CD4-positive, CD25-positive, alpha-beta regulatory T cell (primary cell): Measurements from ENCODE around the gene POLDIP3. TPM values are rescaled to one million over a fixed set of nuclear protein-coding genes. Genes with fewer than 3 reads are reported as not detected.
"Not testable (repeated sequence)": the region's sequence is repeated elsewhere in the genome, so short reads cannot be mapped to it uniquely, and the experiment has no call there.

Source experiments
- ATAC-seq, 2 donors: fragments of 150-1000 bp; cut with Tn5 transposase; one replicate each; pipeline ENCODE4 v1.10.0; 2021; ENCODE audit warnings: low read depth in 2 of 2, moderate number of reproducible peaks in 2 of 2, moderate library complexity in 1 of 2
- DNase-seq, 3 donors: peaks; one replicate each; pipeline versions ENCODE4 v3.0.0 to v3.0.0-alpha.2; 2012 to 2022; ENCODE audit warnings: mixed read lengths in 1 of 3
- H3K27ac ChIP-seq: one replicate; pipeline ENCODE4 v1.7.0; 2013; ENCODE audit warnings: mild to moderate bottlenecking, low read length; ENCODE audit not compliant: insufficient read depth, poor library complexity, severe bottlenecking
- H3K27me3 ChIP-seq: one replicate; pipeline ENCODE4 v1.7.0; 2013; ENCODE audit warnings: low read length; ENCODE audit not compliant: control insufficient read depth, insufficient read depth
- H3K36me3 ChIP-seq: one replicate; pipeline ENCODE4 v1.7.0; 2013; ENCODE audit warnings: mild to moderate bottlenecking, low read length, moderate library complexity; ENCODE audit not compliant: control insufficient read depth, insufficient read depth
- H3K4me1 ChIP-seq: 2 replicates; pipeline ENCODE4 v1.7.0; 2013; ENCODE audit warnings: mild to moderate bottlenecking, low read length; ENCODE audit not compliant: insufficient read depth, control insufficient read depth, poor library complexity, severe bottlenecking
- H3K4me3 ChIP-seq: one replicate; pipeline ENCODE4 v1.7.0; 2013; ENCODE audit warnings: low read depth, mild to moderate bottlenecking, low read length, moderate library complexity
- H3K9me3 ChIP-seq, 2 experiments: 1 replicate in 1 of 2; 2 replicates in 1 of 2; pipeline ENCODE4 v1.7.0; 2013; ENCODE audit warnings: low read length in 2 of 2, mild to moderate bottlenecking in 1 of 2, moderate library complexity in 1 of 2; ENCODE audit not compliant: control insufficient read depth in 2 of 2
- H3K27ac Mint-ChIP-seq, 3 donors: one replicate each; pipeline ENCODE4 v1.8.0; 2020 to 2022; ENCODE audit warnings: mild to moderate bottlenecking in 3 of 3, mixed read lengths in 3 of 3, moderate library complexity in 2 of 3
- H3K27me3 Mint-ChIP-seq: one replicate; pipeline ENCODE4 v1.8.0; 2022; ENCODE audit warnings: mild to moderate bottlenecking, mixed read lengths
- H3K36me3 Mint-ChIP-seq: one replicate; pipeline ENCODE4 v1.8.0; 2020; ENCODE audit warnings: mixed read lengths
- H3K4me1 Mint-ChIP-seq, 4 donors: one replicate each; pipeline ENCODE4 v1.8.0; 2020 to 2022; ENCODE audit warnings: mixed read lengths in 4 of 4, mild to moderate bottlenecking in 1 of 4
- H3K4me3 Mint-ChIP-seq, 4 donors: one replicate each; pipeline ENCODE4 v1.8.0; 2020 to 2022; ENCODE audit warnings: mild to moderate bottlenecking in 4 of 4, mixed read lengths in 4 of 4, moderate library complexity in 3 of 4
- H3K9me3 Mint-ChIP-seq, 7 donors: one replicate each; pipeline ENCODE4 v1.8.0; 2020 to 2022; ENCODE audit warnings: mixed read lengths in 7 of 7, mild to moderate bottlenecking in 3 of 7, moderate library complexity in 2 of 7
- polyA plus RNA-seq, 4 donors: library from polyadenylated mRNA; unstranded; fragments of 300-500 nt; fragmentation: Illumina TruSeq; gene quantifications; one replicate each; pipeline ENCODE4 v1.2.3, GENCODE V29; 2021
- total RNA-seq: library from RNA; stranded (reverse); gene quantifications from one replicate; pipeline ENCODE4 v1.2.3, GENCODE V29; 2022

The POLDIP3 gene
- total and polyA plus RNA-seq, 5 donors from 2014 or later, result 63.7 to 81.0 (median 73.0) TPM

DNA sequence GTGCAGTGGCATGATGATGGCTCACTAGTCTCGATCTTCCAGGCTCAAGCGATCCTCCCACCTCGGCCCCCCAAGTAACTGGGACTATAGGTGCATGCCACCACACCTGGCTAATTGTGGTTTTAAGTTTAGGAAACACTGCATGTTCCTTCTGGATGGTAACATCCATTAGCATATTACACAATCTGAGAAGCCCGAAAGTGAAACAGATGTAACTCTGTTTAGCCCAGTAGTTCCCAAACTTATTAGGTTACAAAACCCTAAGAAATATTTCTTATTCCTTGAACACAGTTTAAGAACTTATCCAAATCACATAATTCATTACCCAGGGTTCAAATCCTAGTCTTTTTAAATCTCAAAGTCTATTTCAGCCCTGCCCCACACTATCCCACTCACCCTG lies 28.3 kb downstream of the POLDIP3 start:
- H3K36me3 Mint-ChIP-seq, result peaks cover 10% of the 10 kb centered on the region
- no peak for ATAC-seq
- H3K9me3 ChIP-seq, result no peaks in the 10 kb centered on the region

DNA sequence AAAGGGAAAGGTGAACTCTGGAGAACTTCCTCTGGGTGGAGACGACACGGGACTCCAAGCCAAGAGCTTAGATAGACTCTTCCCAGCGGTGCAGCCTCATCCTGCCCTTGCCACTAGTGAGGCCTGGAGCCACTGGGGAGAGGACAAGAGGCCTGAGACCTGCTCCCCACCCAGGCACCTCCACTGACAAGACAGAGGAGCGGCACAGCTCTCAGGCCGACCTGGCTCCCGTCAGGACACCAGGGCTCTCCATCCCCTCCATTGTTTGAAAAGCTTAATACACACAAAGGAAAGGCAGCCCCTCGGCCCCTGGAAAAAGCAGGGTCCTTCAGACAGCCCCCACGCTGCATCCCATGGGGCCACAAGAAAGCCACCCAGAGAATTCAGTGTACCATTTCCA lies 29.6 kb downstream of the POLDIP3 start:
- no peaks in the 10 kb centered on the region for H3K9me3 Mint-ChIP-seq
- H3K4me1 ChIP-seq, result peaks cover 11% of the 10 kb centered on the region
- no peak overlapping the region for H3K27ac Mint-ChIP-seq
- no peaks in the 10 kb centered on the region for H3K27me3 ChIP-seq
- H3K4me3 ChIP-seq, result no peak overlapping the region
- peak overlapping the region in 1 of 4 donors; percentile 15 for H3K4me3 Mint-ChIP-seq
- H3K9me3 ChIP-seq, result no peaks in the 10 kb centered on the region
- no peak overlapping the region for H3K27ac ChIP-seq
- ATAC-seq, result no peak
- peaks cover 8 to 17% (median 12%) of the 10 kb centered on the region in 4 donors for H3K4me1 Mint-ChIP-seq
- H3K27me3 Mint-ChIP-seq, result no peaks in the 10 kb centered on the region
- no peak for DNase-seq
- H3K36me3 ChIP-seq, result peaks cover 58% of the 10 kb centered on the region
- peaks cover 10% of the 10 kb centered on the region for H3K36me3 Mint-ChIP-seq

More for the DNA sequence above, 28.3 kb downstream of the POLDIP3 start:
- H3K4me3 ChIP-seq, result no peak overlapping the region
- H3K36me3 ChIP-seq, result peaks cover 68% of the 10 kb centered on the region
- H3K9me3 Mint-ChIP-seq, result no peaks in the 10 kb centered on the region
- H3K27me3 ChIP-seq, result no peaks in the 10 kb centered on the region
- DNase-seq, result no peak
- H3K4me3 Mint-ChIP-seq, result no peak overlapping the region
- peaks cover 4 to 11% (median 7%) of the 10 kb centered on the region in 4 donors for H3K4me1 Mint-ChIP-seq
- H3K27ac Mint-ChIP-seq, result peak overlapping the region in 1 of 3 donors; percentile 17
- H3K4me1 ChIP-seq, result peaks cover 6% of the 10 kb centered on the region
- no peak overlapping the region for H3K27ac ChIP-seq
- H3K27me3 Mint-ChIP-seq, result no peaks in the 10 kb centered on the region

DNA sequence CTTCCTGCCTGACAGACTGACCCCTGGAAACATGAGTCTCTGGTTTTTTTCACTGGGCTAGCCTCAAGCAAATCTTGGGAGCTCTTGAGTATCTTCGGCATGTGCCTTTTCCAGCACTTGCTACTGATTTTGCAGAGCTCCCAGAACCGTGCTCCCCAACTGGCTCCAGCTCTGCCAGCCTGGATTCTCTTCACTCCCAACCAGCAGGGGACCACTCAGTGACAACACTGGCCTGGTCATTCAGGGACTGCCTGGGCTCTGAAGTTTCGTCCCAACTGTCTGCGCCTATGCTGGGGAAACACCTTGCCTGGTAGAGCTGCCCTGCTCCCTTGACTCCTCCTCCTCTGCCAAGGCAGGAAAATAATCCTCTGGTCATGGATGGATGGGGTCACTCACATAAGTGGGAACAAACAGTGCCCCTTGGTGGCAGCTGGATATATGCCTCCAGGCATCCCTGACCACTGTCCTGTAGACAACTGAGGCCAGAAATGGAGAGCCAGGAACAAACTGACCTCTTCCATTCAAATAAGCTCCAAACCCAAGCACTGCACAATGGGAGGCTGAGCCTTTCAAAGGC lies 30.2 kb downstream of the POLDIP3 start:
- H3K27me3 Mint-ChIP-seq, result no peaks in the 10 kb centered on the region
- ATAC-seq (no peak), DNase-seq (no peak)
- Histone ChIP-seq H3K36me3 (peaks cover 56% of the 10 kb centered on the region), H3K4me1 (peaks cover 11% of the 10 kb centered on the region), H3K4me3 (no peak overlapping the region), H3K27ac (no peak overlapping the region), H3K9me3 (no peaks in the 10 kb centered on the region), H3K27me3 (no peaks in the 10 kb centered on the region)
- no peak overlapping the region for H3K27ac Mint-ChIP-seq
- H3K4me3 Mint-ChIP-seq, result peak overlapping the region in 2 of 4 donors; percentile 3 to 15
- H3K4me1 Mint-ChIP-seq, result peaks cover 8 to 17% (median 12%) of the 10 kb centered on the region in 4 donors
- peaks cover 10% of the 10 kb centered on the region for H3K36me3 Mint-ChIP-seq
- H3K9me3 Mint-ChIP-seq, result no peaks in the 10 kb centered on the region

DNA sequence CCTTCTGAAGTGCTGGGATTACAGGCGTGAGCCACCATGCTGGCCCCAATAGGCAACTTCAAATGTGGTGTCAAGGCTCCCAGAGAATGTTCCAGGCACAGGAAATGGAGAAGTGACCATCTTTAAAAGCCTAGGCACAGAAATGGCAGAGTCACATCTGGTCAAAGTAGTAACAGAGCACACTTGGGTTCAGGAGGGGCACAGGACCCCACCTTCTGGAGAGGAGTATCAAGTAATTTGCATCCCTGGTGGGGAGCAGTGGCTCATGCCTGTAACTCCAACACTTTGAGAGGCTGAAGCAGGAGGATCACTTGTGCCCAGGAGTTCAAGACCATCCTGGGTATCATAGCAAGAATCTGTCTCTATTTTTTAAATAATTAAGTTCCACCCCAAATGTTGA lies 31.7 kb downstream of the POLDIP3 start:
- Histone ChIP-seq H3K27me3 (no peaks in the 10 kb centered on the region), H3K4me1 (peaks cover 11% of the 10 kb centered on the region), H3K27ac (no peak overlapping the region), H3K36me3 (peaks cover 51% of the 10 kb centered on the region), H3K9me3 (no peaks in the 10 kb centered on the region), H3K4me3 (no peak overlapping the region)
- Mint-ChIP-seq H3K4me1 (peaks cover 8 to 17% (median 12%) of the 10 kb centered on the region in 4 donors), H3K36me3 (peaks cover 10% of the 10 kb centered on the region), H3K9me3 (no peaks in the 10 kb centered on the region), H3K27me3 (no peaks in the 10 kb centered on the region), H3K4me3 (peak overlapping the region; percentile 88 to 95 (median 91)), H3K27ac (peak overlapping the region in 1 of 3 donors; percentile 87)
- DNase-seq (no peak), ATAC-seq (no peak)

DNA sequence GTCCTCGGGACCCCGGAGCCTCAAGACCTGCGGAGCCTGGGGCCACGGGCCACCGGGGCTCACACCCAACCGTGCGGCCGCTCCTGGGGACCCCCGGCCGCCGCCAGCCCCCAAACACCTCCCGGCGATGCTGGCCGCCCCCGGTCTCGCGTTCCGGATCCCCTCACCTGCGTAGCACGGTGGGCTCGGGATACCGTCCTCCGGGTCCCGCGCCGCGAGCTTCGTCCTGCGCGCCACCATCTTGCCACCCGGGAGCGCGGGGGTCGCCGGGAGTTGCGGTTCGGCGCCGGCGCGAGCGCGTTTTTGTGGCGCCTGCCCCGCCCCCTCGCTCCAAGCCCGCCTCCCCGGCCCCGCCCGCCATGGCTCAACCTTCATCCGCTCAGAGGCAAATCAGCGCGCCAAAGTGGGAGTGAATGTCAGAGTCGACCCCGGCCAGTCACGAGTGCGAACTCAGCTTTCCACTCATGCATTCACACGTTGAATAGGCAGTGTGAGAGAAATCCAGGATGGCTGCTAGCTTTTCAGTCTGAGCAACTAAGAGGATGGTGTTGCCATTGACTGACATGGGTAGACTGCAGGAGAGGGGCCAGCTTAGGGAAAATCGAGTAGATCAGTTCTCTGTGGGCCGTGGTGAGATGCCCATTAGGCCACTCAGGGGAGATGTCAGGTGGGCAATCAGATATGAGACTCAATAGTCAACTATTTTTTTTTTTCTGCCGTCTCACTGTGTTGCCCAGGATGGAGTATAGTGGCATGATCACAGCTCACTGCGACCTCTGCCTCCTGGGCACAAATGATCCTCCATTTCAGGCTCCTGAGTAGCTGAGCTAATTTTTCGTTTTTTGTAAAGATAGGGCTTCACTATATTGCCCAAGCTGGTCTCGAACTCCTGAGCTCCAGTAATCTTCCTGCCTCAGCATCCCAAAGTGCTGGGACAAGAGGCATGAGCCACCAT lies 32.6 kb downstream of the POLDIP3 start:
- Mint-ChIP-seq H3K4me1 (peaks cover 8 to 17% (median 12%) of the 10 kb centered on the region in 4 donors), H3K4me3 (peak overlapping the region; percentile 93 to 96 (median 95)), H3K27ac (peak overlapping the region; percentile 56 to 89 (median 81)), H3K9me3 (no peaks in the 10 kb centered on the region), H3K27me3 (no peaks in the 10 kb centered on the region), H3K36me3 (peaks cover 5% of the 10 kb centered on the region)
- Histone ChIP-seq H3K9me3 (no peaks in the 10 kb centered on the region), H3K4me3 (peak overlapping the region; percentile 70), H3K27me3 (no peaks in the 10 kb centered on the region), H3K4me1 (peaks cover 11% of the 10 kb centered on the region), H3K27ac (peak overlapping the region; percentile 51), H3K36me3 (peaks cover 50% of the 10 kb centered on the region)
- peak; percentile 75 to 89 (median 81) for DNase-seq
- ATAC-seq, result peak; percentile 89

DNA sequence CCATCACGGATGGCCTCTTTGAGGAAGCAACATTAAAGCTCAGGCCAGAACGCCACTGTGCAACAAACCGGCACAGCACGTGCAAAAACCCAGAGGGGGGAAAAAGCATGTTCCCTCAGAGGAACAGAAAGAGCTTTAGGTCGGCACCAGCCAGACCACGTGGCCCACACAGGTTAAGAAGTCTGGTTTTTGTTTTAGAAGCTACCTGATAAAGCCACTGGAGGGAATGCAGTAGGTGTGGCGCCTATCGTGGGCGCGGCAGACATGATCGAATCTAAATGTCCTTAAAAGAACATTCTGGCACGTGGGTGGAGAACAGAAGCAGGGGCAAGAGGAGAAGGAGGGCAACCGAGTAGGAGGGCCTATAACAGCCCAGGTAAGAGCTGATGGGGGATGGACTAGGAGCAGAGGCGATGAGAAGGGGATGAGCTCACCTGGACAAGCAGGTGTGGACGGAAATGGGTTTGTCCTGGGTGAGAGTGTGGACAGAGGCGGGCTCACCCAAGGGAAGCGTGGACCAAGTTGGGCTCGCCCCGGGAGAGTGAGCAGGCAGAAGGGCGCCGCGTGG lies 33.4 kb downstream of the POLDIP3 start:
- ATAC-seq, result peak in 1 of 2 donors; percentile 10
- not testable (repeated sequence) for H3K9me3 ChIP-seq, H3K27me3 ChIP-seq, H3K9me3 Mint-ChIP-seq, H3K27me3 Mint-ChIP-seq, DNase-seq, H3K36me3 Mint-ChIP-seq
- peaks cover 45% of the 10 kb centered on the region for H3K36me3 ChIP-seq
- peaks cover 8 to 17% (median 12%) of the 10 kb centered on the region in 4 donors for H3K4me1 Mint-ChIP-seq
- H3K27ac Mint-ChIP-seq, result peak overlapping the region; percentile 89 to 96 (median 93)
- H3K4me3 ChIP-seq, result peak overlapping the region; percentile 55
- H3K4me3 Mint-ChIP-seq, result peak overlapping the region; percentile 95 to 98 (median 96)
- peak overlapping the region; percentile 51 for H3K27ac ChIP-seq
- peaks cover 11% of the 10 kb centered on the region for H3K4me1 ChIP-seq

DNA sequence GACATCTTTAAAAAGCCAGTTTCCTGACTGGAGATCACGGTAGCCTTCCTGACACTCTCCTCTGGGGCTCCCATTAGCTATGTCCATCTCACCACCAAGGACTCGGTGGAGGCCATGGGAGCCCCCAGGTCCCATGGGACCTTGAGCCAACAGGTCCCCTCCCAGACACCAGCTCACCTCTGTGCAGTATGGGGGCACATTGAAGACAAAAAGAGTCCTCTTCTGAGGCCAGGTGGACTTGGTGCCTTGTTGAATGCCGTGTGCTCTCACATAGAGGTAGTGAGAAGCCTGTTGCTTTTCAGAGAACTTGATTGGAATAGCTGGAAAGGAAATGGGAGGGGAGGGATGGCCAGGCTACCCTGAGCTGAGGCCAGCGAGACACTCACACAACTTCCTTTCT lies 34.6 kb downstream of the POLDIP3 start:
- H3K4me1 Mint-ChIP-seq, result peaks cover 8 to 17% (median 12%) of the 10 kb centered on the region in 4 donors
- not testable (repeated sequence) for H3K27me3 Mint-ChIP-seq, DNase-seq, H3K4me3 ChIP-seq, ATAC-seq, H3K27me3 ChIP-seq, H3K9me3 ChIP-seq, H3K36me3 Mint-ChIP-seq, H3K9me3 Mint-ChIP-seq, H3K27ac Mint-ChIP-seq, H3K27ac ChIP-seq, H3K4me3 Mint-ChIP-seq
- Histone ChIP-seq H3K36me3 (peaks cover 35% of the 10 kb centered on the region), H3K4me1 (peaks cover 11% of the 10 kb centered on the region)
